HepG2 (cell line): ENCODE data around the gene RASAL1. TPM values are rescaled to one million over a fixed set of nuclear protein-coding genes. Genes with fewer than 3 reads are reported as not detected.

Experiments
- ATAC-seq: fragments of 200-7000 bp; cut with Tn5 transposase; 3 replicates; pipeline ENCODE4 v1.9.1; 2020; ENCODE audit warnings: mild to moderate bottlenecking, moderate library complexity
- BruUV-seq: library from RNA; stranded (reverse); fragments of 400-500 nt; replicated peaks from 2 replicates; lab custom pipeline; 2021; lab: Mats Ljungman, UMichigan
- CTCF ChIA-PET: fragments of 300-600 bp; formaldehyde crosslinking; extraction: SDS; loops from one replicate; lab custom pipeline; 2021; ENCODE audit warnings: low total read pairs, inconsistent platforms, low intra/inter-chr PET ratio; lab: Yijun Ruan, JAX
- POLR2A ChIA-PET: fragments of 350-600 bp; sonication (Branson Sonifier 250); formaldehyde crosslinking; loops from one replicate; lab custom pipeline; 2020; ENCODE audit warnings: antibody characterized with exemption, inconsistent platforms; lab: Yijun Ruan, JAX
- DNase-seq: peaks from one replicate; pipeline ENCODE4 v3.0.0-alpha.2; 2015; ENCODE audit warnings: low spot score
- FAIRE-seq: peaks from 3 replicates; lab custom pipeline; 2011; peaks lifted over from hg19 to GRCh38; lab: Jason Lieb, UNC
- H2AFZ ChIP-seq: one replicate; pipeline ENCODE4 v1.6.1; 2011; ENCODE audit warnings: low read length, inconsistent platforms
- H3K27ac ChIP-seq: fragments of 300-600 bp; 3 replicates; pipeline ENCODE4 v1.8.0; 2011; ENCODE audit warnings: mixed run types, mild to moderate bottlenecking, mixed read lengths, low read length, inconsistent platforms; ENCODE audit not compliant: insufficient read depth; ENCODE audit errors: extremely low read length
- H3K27me3 ChIP-seq, 2 experiments: fragments of 200-600 bp in 1 of 2; 2 replicates in 1 of 2; 3 replicates in 1 of 2; pipeline versions ENCODE4 v1.6.0 to v1.8.0; 2011; ENCODE audit warnings: low read length in 2 of 2, mild to moderate bottlenecking in 2 of 2, moderate library complexity in 2 of 2, inconsistent platforms in 1 of 2; ENCODE audit not compliant: insufficient read depth in 2 of 2, control insufficient read depth in 1 of 2
- H3K36me3 ChIP-seq, 2 experiments: fragments of 200-600 bp in 1 of 2; replicated peaks in 1 of 2; 2 replicates in 1 of 2; 3 replicates in 1 of 2; pipeline versions ENCODE4 v1.5.1 to v1.8.0; 2011; ENCODE audit warnings: low read length in 2 of 2, inconsistent platforms in 1 of 2; ENCODE audit not compliant: insufficient read depth in 2 of 2, control insufficient read depth in 1 of 2
- H3K4me1 ChIP-seq: 2 replicates; pipeline ENCODE4 v1.5.1; 2012; ENCODE audit warnings: low read length, inconsistent platforms; ENCODE audit not compliant: insufficient read depth
- H3K4me2 ChIP-seq: 2 replicates; pipeline ENCODE4 v1.6.0; 2011; ENCODE audit warnings: low read depth, low read length, inconsistent platforms
- H3K4me3 ChIP-seq, 3 experiments: fragments of 200-600 bp in 1 of 3; sonication (generic), shearing (Covaris generic) in 1 of 3; replicated peaks in 1 of 3; 2 replicates each; pipeline ENCODE4 v1.5.1; 2011 to 2016; ENCODE audit warnings: low read length in 3 of 3, inconsistent platforms in 2 of 3, low read depth in 2 of 3, mild to moderate bottlenecking in 2 of 3, control low read depth in 1 of 3, mixed read lengths in 1 of 3; ENCODE audit not compliant: insufficient read depth in 1 of 3
- H3K79me2 ChIP-seq: one replicate; pipeline ENCODE4 v1.6.1; 2011; ENCODE audit warnings: low read length, inconsistent platforms; ENCODE audit not compliant: insufficient read depth
- H3K9ac ChIP-seq: 2 replicates; pipeline ENCODE4 v1.6.0; 2011; ENCODE audit warnings: mild to moderate bottlenecking, low read depth, low read length, inconsistent platforms; ENCODE audit not compliant: insufficient read depth
- H3K9me3 ChIP-seq: 2 replicates; pipeline ENCODE4 v1.5.1; 2012; ENCODE audit warnings: mild to moderate bottlenecking, low read length
- H4K20me1 ChIP-seq: 2 replicates; pipeline ENCODE4 v1.6.0; 2011; ENCODE audit warnings: inconsistent platforms, mild to moderate bottlenecking, low read length, moderate library complexity; ENCODE audit not compliant: insufficient read depth
- CCDC6 ChIP-seq: sonication (generic); formaldehyde crosslinking; IDR thresholded peaks from 2 replicates; pipeline ENCODE4 v1.8.1; 2022; ENCODE audit warnings: mild to moderate bottlenecking, missing genetic modification reagents, moderate library complexity
- JARID2 ChIP-seq: sonication (generic); formaldehyde crosslinking; IDR thresholded peaks from 2 replicates; pipeline ENCODE4 v1.8.1; 2023; ENCODE audit warnings: missing genetic modification reagents, inconsistent platforms; ENCODE audit not compliant: insufficient replicate concordance
- NBN ChIP-seq: fragments of 450-650 bp; conservative IDR thresholded peaks from 2 replicates; pipeline ENCODE4 v1.6.1; 2017
- NONO ChIP-seq, 2 experiments: fragments of 450-650 bp in 1 of 2; sonication (generic) in 1 of 2; formaldehyde crosslinking in 1 of 2; IDR thresholded peaks in 1 of 2; conservative IDR thresholded peaks in 1 of 2; 2 replicates each; pipeline versions ENCODE4 v1.6.1 to v1.8.0; 2017 to 2022; ENCODE audit warnings: mild to moderate bottlenecking in 1 of 2, missing genetic modification reagents in 1 of 2, moderate library complexity in 1 of 2
- PCBP1 ChIP-seq: fragments of 200-400 bp; formaldehyde crosslinking; IDR thresholded peaks from 2 replicates; pipeline ENCODE4 v1.6.1; 2017; ENCODE audit warnings: mild to moderate bottlenecking, low read depth, low read length, borderline replicate concordance
- SP140L ChIP-seq: sonication (generic); formaldehyde crosslinking; IDR thresholded peaks from 2 replicates; pipeline ENCODE4 v1.4.0; 2020; ENCODE audit warnings: missing genetic modification reagents, borderline replicate concordance
- SP4 ChIP-seq: sonication (generic); formaldehyde crosslinking; IDR thresholded peaks from 2 replicates; pipeline ENCODE4 v1.8.1; 2023; ENCODE audit warnings: mild to moderate bottlenecking, missing genetic modification reagents
- SRSF1 ChIP-seq: fragments of 200-400 bp; formaldehyde crosslinking; optimal IDR thresholded peaks from 2 replicates; pipeline ENCODE3; 2017; ENCODE audit warnings: mild to moderate bottlenecking, low read depth, low read length, moderate library complexity
- STAG1 ChIP-seq: sonication (generic); formaldehyde crosslinking; IDR thresholded peaks from 2 replicates; pipeline ENCODE4 v1.4.0; 2020; ENCODE audit warnings: missing genetic modification reagents
- YY1 ChIP-seq: IDR thresholded peaks from 2 replicates; pipeline ENCODE4 v1.6.1; 2011; ENCODE audit warnings: low read length, low read depth, moderate library complexity, mild to moderate bottlenecking; ENCODE audit not compliant: insufficient read depth, insufficient replicate concordance
- ZBTB37 ChIP-seq: sonication (generic); formaldehyde crosslinking; IDR thresholded peaks from 2 replicates; pipeline ENCODE4 v1.4.0; 2020; ENCODE audit warnings: mild to moderate bottlenecking, missing genetic modification reagents
- ZBTB42 ChIP-seq: sonication (generic); formaldehyde crosslinking; IDR thresholded peaks from 2 replicates; pipeline ENCODE4 v1.5.0; 2020; ENCODE audit warnings: mild to moderate bottlenecking, missing genetic modification reagents
- ZNF383 ChIP-seq: sonication (generic); formaldehyde crosslinking; IDR thresholded peaks from 2 replicates; pipeline ENCODE4 v1.4.0; 2020; ENCODE audit warnings: missing genetic modification reagents, mild to moderate bottlenecking, borderline replicate concordance
- ZNF512 ChIP-seq: sonication (generic); formaldehyde crosslinking; IDR thresholded peaks from 2 replicates; pipeline ENCODE4 v1.4.0; 2020; ENCODE audit warnings: mild to moderate bottlenecking, missing genetic modification reagents
- ZNF569 ChIP-seq: sonication (generic); formaldehyde crosslinking; IDR thresholded peaks from 2 replicates; pipeline ENCODE4 v1.5.0; 2020; ENCODE audit warnings: mild to moderate bottlenecking, missing genetic modification reagents, moderate library complexity, borderline replicate concordance
- WGBS: methylation state at CpG from one replicate; pipeline ENCODE4 v1.1.6; 2017; ENCODE audit warnings: low lambda C conversion rate; 5-methylcytosine and 5-hydroxymethylcytosine counted together
- in situ Hi-C: cut with HindIII; loops from 2 replicates; pipeline ENCODE4 v1.10.0; 2017; ENCODE audit warnings: low pct_unique_long_range_greater_than_20kb; ENCODE audit not compliant: extremely low pct_ligation_motif_present
- intact Hi-C: fragments of 100-400 bp; cut with micrococcal nuclease; formaldehyde crosslinking; loops from one replicate; pipeline ENCODE4 v1.10.0; 2022; ENCODE audit not compliant: unreplicated experiment
- polyA plus RNA-seq, 8 experiments: library from polyadenylated mRNA; depleted of rRNA in 3 of 8; stranded (reverse) in 7 of 8; unstranded in 1 of 8; fragments of >200 nt; fragmentation: Illumina TruSeq in 4 of 8; extraction: Trizol in 4 of 8; gene quantifications; 2 replicates each; pipeline versions ENCODE4 v1.2.1 to v1.2.3, GENCODE V29; 2011 to 2016; ENCODE audit warnings: low read depth in 4 of 8, missing spikeins in 1 of 8, mixed read lengths in 1 of 8; ENCODE audit not compliant: insufficient read depth in 1 of 8
- total RNA-seq, 5 experiments: library from RNA; depleted of rRNA; stranded (reverse); fragments of >200 nt; fragmentation: Illumina TruSeq; extraction: Trizol; gene quantifications; 2 replicates each; pipeline ENCODE4 v1.2.3, GENCODE V29; 2016; ENCODE audit warnings: low read depth in 1 of 5

Gene RASAL1
- total and polyA plus RNA-seq, 2 of the 13 experiments (the other 11 are each of a cell fraction or from before 2014, with no cell fraction given), result not detected

- ChIA-PET POLR2A (no interaction called here), CTCF (no interaction called here)
- intact Hi-C loops (no loop called here), in situ Hi-C loops (no loop called here)
- no peak for FAIRE-seq
- BruUV-seq, result no TSS peak
- H3K27ac ChIP-seq, result no peak overlapping the region
- 0% methylated on average over 1 of the region's 1 CpG for WGBS
- no peak overlapping the region for H3K4me2 ChIP-seq
- no peak for ATAC-seq
- no peak overlapping the region for H2AFZ ChIP-seq
- no peaks in the 10 kb centered on the region for H3K79me2 ChIP-seq
- no peaks in the 10 kb centered on the region for H4K20me1 ChIP-seq
- no peak for TF ChIP-seq STAG1 (CRISPR knock-in tag)
- no peak for TF ChIP-seq NBN
- no peak for TF ChIP-seq ZBTB42
- TF ChIP-seq SRSF1, result no peak
- no peak for TF ChIP-seq SP4 (CRISPR knock-in tag)
- DNase-seq, result no peak
- no peaks in the 10 kb centered on the region for H3K4me1 ChIP-seq
- no peak overlapping the region for H3K9ac ChIP-seq
- no peak overlapping the region for H3K4me3 ChIP-seq
- H3K9me3 ChIP-seq, result no peaks in the 10 kb centered on the region
- H3K27me3 ChIP-seq, result peaks cover 2 to 7% of the 10 kb centered on the region in 2 experiments; a peak in 1 of 5 replicates
- H3K36me3 ChIP-seq, result no peaks in the 10 kb centered on the region
Measured at GRCh38 chr12:113131556-113131955, 4.0 kb downstream of the RASAL1 start.

DNA sequence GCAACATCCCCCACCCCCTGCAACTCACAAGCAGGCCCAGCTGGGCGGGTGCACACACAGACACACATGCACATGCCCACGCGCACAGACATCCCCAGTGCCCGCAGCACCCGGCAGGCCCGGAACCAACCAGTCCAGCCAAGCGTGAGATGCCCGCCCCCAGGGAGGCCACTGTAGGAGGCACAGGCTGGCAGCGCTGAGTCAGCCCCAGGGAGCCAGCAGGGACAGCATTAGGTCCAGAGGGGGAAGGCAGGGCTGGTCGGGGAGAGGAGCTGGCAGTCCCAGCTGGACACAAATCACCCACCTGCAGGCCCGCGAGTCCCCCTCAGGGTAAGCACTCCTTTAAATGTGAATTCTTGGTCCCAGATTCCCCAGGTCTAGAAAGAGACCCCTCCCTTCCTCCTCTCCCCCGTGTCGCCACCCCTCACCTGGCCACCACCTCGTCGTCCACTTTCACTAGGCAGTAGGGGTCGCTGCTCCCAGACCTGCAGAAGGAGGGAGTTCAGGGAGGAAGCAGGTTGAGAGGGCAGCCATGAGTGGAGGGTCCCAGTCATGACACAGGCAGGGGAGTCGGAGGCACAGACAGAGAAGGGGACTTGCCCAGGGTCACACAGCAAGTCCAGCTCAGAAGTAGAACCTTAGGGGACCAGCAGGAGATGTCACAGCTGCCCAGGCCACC lies 5.0 kb downstream of the RASAL1 start:
- DNase-seq, result peak; percentile 29
- WGBS, result 19% methylated on average over 6 of the region's 18 CpGs
- FAIRE-seq, result no peak
- H2AFZ ChIP-seq, result no peak overlapping the region
- H3K27me3 ChIP-seq, result peaks cover 2 to 7% of the 10 kb centered on the region in 2 experiments; a peak in 1 of 5 replicates
- intact Hi-C loops, result no loop called here
- no peak overlapping the region for H3K27ac ChIP-seq
- no TSS peak for BruUV-seq
- H3K79me2 ChIP-seq, result no peaks in the 10 kb centered on the region
- ChIA-PET CTCF (no interaction called here), POLR2A (no interaction called here)
- H3K9ac ChIP-seq, result no peak overlapping the region
- no peaks in the 10 kb centered on the region for H4K20me1 ChIP-seq
- no peak overlapping the region for H3K4me2 ChIP-seq
- H3K36me3 ChIP-seq, result no peaks in the 10 kb centered on the region
- H3K4me1 ChIP-seq, result no peaks in the 10 kb centered on the region
- H3K9me3 ChIP-seq, result no peaks in the 10 kb centered on the region
- H3K4me3 ChIP-seq, result no peak overlapping the region
- in situ Hi-C loops, result no loop called here
- ATAC-seq, result peak; percentile 71
- TF ChIP-seq YY1 (peak; percentile 32), ZBTB37 (CRISPR knock-in tag) (no peak), ZNF512 (no peak), CCDC6 (CRISPR knock-in tag) (no peak), NBN (no peak), ZNF383 (CRISPR knock-in tag) (no peak), ZNF569 (CRISPR knock-in tag) (no peak), JARID2 (CRISPR knock-in tag) (no peak), NONO (IDR thresholded peaks at IDR 0.05) (no peak), NONO (CRISPR knock-in tag; conservative IDR thresholded peaks at IDR 0.05) (no peak), PCBP1 (no peak), SP140L (CRISPR knock-in tag) (no peak)
